ENCODE measurements around the gene C4B.

C4B gene

GRCh38 chr6:32081168-32081990, 66.8 kb downstream of the C4B start:
- ChIA-PET POLR2A (no interaction called here), CTCF (interaction anchor here (0.6 to 5.7 kb wide), 4 partner anchors 27 to 113 kb away, joined by 3 to 32 read pairs (median 14); no protein-coding TSS in a partner anchor)
- H3K4me3 ChIP-seq (ENCODE audit: low read depth, low read length): no peak overlapping the region
- no peak for DNase-seq (ENCODE audit: low read depth, low spot score)
- no peak for TF ChIP-seq CTCF (IDR thresholded peaks at IDR 0.05; ENCODE audit: insufficient read depth, low read length, missing control alignments)

- H3K4me3 ChIP-seq (ENCODE audit: low read depth, low read length): no peak overlapping the region
- no peak for DNase-seq (ENCODE audit: low read depth, low spot score)
- TF ChIP-seq CTCF (IDR thresholded peaks at IDR 0.05; ENCODE audit: insufficient read depth, low read length, missing control alignments): no peak
- POLR2A ChIA-PET: interaction anchor here (0.5 kb wide), 1 partner anchor 116 kb away, joined by 5 read pairs; no protein-coding TSS in a partner anchor
- CTCF ChIA-PET: interaction anchor here (1.4 to 5.7 kb wide), 3 partner anchors 35 to 46 kb away, joined by 3 to 32 read pairs (median 26); partner anchors contain the start of gene ATF6B
Measured at GRCh38 chr6:32082478-32082877, 67.9 kb downstream of the C4B start.

GRCh38 chr6:32082935-32083334, 68.3 kb downstream of the C4B start:
- no peak for DNase-seq (ENCODE audit: low read depth, low spot score)
- ChIA-PET POLR2A (no interaction called here), CTCF (interaction anchor here (1.4 to 5.7 kb wide), 3 partner anchors 35 to 45 kb away, joined by 3 to 32 read pairs (median 26); partner anchors contain the start of gene ATF6B)
- no peak overlapping the region for H3K4me3 ChIP-seq (ENCODE audit: low read depth, low read length)
- no peak for TF ChIP-seq CTCF (IDR thresholded peaks at IDR 0.05; ENCODE audit: insufficient read depth, low read length, missing control alignments)

GRCh38 chr6:32083812-32084768, 69.5 kb downstream of the C4B start:
- no peak overlapping the region for H3K4me3 ChIP-seq (ENCODE audit: low read depth, low read length)
- ChIA-PET POLR2A (no interaction called here), CTCF (interaction anchor here (1.5 to 5.7 kb wide), 3 partner anchors 7 to 37 kb away, joined by 5 to 32 read pairs (median 7); no protein-coding TSS in a partner anchor)
- no peak for TF ChIP-seq CTCF (IDR thresholded peaks at IDR 0.05; ENCODE audit: insufficient read depth, low read length, missing control alignments)
- no peak for DNase-seq (ENCODE audit: low read depth, low spot score)

- POLR2A ChIA-PET: no interaction called here
- no peak for TF ChIP-seq CTCF (IDR thresholded peaks at IDR 0.05; ENCODE audit: insufficient read depth, low read length, missing control alignments)
- no peak for DNase-seq (ENCODE audit: low read depth, low spot score)
- CTCF ChIA-PET: interaction anchor here (1.1 to 5.7 kb wide), 4 partner anchors 8 to 38 kb away, joined by 4 to 32 read pairs (median 6); no protein-coding TSS in a partner anchor
- no peak overlapping the region for H3K4me3 ChIP-seq (ENCODE audit: low read depth, low read length)
Measured at GRCh38 chr6:32084780-32085179, 70.2 kb downstream of the C4B start.
